Measurements from ENCODE around the gene UBL7. TPM values are rescaled to one million over a fixed set of nuclear protein-coding genes. Genes with fewer than 3 reads are reported as not detected.

UBL7 gene
- total RNA-seq, 6 experiments from 2014 or later: 50.9 to 68.0 (median 60.1) TPM

DNA sequence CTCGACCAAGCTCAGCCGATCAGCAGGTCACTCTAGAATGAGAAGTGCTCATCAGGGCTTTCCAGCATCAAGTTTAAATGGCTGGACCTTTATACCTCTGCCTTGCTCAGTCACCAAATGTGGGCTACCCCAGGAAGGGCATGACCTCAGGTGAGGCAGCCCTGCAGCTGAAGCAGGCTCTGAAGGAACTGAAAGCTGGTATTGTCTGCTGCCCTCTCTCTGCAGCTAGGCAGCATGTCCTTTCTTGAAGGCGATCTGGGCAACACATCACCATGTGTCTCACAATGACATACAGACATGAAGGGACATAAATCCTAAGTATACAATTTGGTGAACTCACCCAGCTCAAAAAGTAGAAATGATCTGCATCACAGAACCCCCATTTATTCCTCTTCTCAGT lies 41.3 kb upstream of the UBL7 start:
- 0 out of 2 replicates have a peak, but pooled peaks cover 4% of the 10 kb centered on the region for H3K36me3 Mint-ChIP-seq (ENCODE audit: low read depth)
- H3K4me1 Mint-ChIP-seq (ENCODE audit: low read depth): peaks cover 33% of the 10 kb centered on the region
- peaks cover 2% of the 10 kb centered on the region; the same call in 1 of the 2 replicates for H3K27me3 Mint-ChIP-seq (ENCODE audit: insufficient read depth)

DNA sequence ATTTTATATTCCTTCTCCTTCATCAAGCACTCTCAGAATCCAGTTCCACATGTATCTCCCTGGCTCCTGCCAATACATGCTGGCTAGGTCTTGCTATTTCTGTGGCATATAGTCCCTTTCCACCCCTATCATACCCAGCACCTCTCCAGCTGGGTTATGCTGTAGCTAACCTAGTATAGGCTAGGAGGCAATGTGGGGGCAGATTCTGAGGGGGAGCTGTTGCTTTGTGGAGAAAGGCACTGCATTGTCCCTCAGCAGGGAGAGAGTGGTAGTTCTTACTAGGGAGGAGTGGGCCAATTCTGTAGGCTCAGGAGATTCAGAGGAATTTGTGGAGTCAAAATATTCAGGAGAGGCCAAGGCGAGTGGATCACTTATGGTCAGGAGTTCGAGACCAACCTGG lies 39.4 kb upstream of the UBL7 start:
- TF ChIP-seq, protein P1, sequence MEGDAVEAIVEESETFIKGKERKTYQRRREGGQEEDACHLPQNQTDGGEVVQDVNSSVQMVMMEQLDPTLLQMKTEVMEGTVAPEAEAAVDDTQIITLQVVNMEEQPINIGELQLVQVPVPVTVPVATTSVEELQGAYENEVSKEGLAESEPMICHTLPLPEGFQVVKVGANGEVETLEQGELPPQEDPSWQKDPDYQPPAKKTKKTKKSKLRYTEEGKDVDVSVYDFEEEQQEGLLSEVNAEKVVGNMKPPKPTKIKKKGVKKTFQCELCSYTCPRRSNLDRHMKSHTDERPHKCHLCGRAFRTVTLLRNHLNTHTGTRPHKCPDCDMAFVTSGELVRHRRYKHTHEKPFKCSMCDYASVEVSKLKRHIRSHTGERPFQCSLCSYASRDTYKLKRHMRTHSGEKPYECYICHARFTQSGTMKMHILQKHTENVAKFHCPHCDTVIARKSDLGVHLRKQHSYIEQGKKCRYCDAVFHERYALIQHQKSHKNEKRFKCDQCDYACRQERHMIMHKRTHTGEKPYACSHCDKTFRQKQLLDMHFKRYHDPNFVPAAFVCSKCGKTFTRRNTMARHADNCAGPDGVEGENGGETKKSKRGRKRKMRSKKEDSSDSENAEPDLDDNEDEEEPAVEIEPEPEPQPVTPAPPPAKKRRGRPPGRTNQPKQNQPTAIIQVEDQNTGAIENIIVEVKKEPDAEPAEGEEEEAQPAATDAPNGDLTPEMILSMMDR (IDR thresholded peaks at IDR 0.05): no peak
- no peak overlapping the region for H3K27ac Mint-ChIP-seq
- H3K27me3 Mint-ChIP-seq (ENCODE audit: insufficient read depth): peaks cover 2% of the 10 kb centered on the region; the same call in 1 of the 2 replicates
- no peaks in the 10 kb centered on the region for H3K9me3 Mint-ChIP-seq
- H3K36me3 Mint-ChIP-seq (ENCODE audit: low read depth): 0 out of 2 replicates have a peak, but pooled peaks cover 4% of the 10 kb centered on the region
- H3K4me1 Mint-ChIP-seq (ENCODE audit: low read depth): peaks cover 26% of the 10 kb centered on the region
- H3K4me3 Mint-ChIP-seq: no peak overlapping the region
- DNase-seq: no peak

More for the DNA sequence above, 41.3 kb upstream of the UBL7 start:
- TF ChIP-seq, protein P1 (IDR thresholded peaks at IDR 0.05): no peak
- no peak overlapping the region for H3K4me3 Mint-ChIP-seq
- no peak for DNase-seq
- no peaks in the 10 kb centered on the region for H3K9me3 Mint-ChIP-seq
- no peak overlapping the region for H3K27ac Mint-ChIP-seq

DNA sequence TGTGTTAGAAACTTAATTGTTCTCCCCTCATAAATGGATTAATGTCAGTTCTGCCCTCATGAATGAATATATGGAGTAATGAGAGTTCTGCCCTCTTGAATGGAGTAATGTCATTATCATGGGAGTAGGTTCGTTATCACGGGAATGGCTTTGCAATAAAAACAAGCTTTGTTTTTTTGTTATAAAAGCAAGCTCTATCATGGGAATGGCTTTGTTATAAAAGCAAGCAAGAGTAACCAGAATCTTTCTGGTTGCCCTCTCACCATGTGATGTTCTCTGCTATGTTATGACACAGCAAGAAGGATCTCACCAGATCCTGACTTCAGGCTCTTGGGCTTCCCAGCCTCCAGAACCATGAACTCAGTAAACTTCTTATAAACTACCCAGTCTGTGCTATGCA lies 38.4 kb upstream of the UBL7 start:
- DNase-seq: no peak
- Mint-ChIP-seq H3K4me3 (no peak overlapping the region), H3K4me1 (ENCODE audit: low read depth) (peaks cover 19% of the 10 kb centered on the region), H3K36me3 (ENCODE audit: low read depth) (0 out of 2 replicates have a peak, but pooled peaks cover 4% of the 10 kb centered on the region), H3K9me3 (no peaks in the 10 kb centered on the region), H3K27ac (no peak overlapping the region), H3K27me3 (ENCODE audit: insufficient read depth) (peaks cover 2% of the 10 kb centered on the region; the same call in 1 of the 2 replicates)
- TF ChIP-seq, protein P1 (IDR thresholded peaks at IDR 0.05): no peak

DNA sequence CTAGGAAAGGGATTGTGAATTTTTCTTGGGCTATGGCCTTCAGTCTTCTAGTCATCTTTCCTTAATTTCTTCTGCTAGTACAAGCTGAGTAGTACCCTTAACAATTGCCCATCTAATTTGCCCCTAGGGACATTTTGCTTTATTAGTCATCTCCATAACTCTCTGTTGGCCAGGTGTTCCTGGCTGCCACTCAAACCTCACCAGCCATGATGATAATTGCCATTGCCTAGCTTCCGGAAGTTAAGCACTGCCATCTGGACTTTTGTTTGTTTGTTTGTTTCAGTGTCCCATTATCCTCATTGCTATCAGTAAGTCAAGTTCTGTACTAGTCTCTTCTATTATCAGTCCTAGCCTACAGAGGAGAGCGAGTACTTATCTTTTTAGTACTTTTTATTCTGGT lies 36.6 kb upstream of the UBL7 start:
- Mint-ChIP-seq H3K36me3 (ENCODE audit: low read depth) (no peaks in the 10 kb centered on the region), H3K9me3 (no peaks in the 10 kb centered on the region), H3K27me3 (ENCODE audit: insufficient read depth) (no peaks in the 10 kb centered on the region), H3K4me1 (ENCODE audit: low read depth) (peaks cover 15% of the 10 kb centered on the region), H3K27ac (peak overlapping the region; percentile 8; the same call in 1 of the 2 replicates), H3K4me3 (no peak overlapping the region)
- no peak for DNase-seq
- TF ChIP-seq, protein P1 (IDR thresholded peaks at IDR 0.05): no peak

DNA sequence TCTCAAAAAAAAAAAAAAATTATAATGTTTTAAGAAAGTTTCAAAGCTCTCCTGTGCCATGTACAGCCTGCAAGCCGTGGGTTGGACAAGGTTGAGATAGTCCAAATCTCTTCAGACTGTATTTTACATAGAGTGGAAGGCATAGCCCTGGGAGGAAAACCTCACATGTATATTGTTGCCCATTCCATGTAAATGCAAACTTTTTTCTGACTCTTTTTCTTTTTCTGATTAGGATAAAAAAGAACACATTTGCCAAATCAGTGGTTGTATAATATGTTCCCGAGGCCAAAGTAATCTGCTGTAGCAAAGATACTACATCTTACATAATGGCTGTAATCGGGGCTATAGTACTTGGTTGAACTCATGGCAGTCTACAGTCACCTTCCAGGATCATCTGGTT lies 35.7 kb upstream of the UBL7 start:
- no peaks in the 10 kb centered on the region for H3K27me3 Mint-ChIP-seq (ENCODE audit: insufficient read depth)
- DNase-seq: no peak
- no peak overlapping the region for H3K4me3 Mint-ChIP-seq
- peaks cover 15% of the 10 kb centered on the region for H3K4me1 Mint-ChIP-seq (ENCODE audit: low read depth)
- no peaks in the 10 kb centered on the region for H3K36me3 Mint-ChIP-seq (ENCODE audit: low read depth)
- TF ChIP-seq, protein P1 (IDR thresholded peaks at IDR 0.05): no peak
- H3K9me3 Mint-ChIP-seq: no peaks in the 10 kb centered on the region
- H3K27ac Mint-ChIP-seq: no peak overlapping the region

DNA sequence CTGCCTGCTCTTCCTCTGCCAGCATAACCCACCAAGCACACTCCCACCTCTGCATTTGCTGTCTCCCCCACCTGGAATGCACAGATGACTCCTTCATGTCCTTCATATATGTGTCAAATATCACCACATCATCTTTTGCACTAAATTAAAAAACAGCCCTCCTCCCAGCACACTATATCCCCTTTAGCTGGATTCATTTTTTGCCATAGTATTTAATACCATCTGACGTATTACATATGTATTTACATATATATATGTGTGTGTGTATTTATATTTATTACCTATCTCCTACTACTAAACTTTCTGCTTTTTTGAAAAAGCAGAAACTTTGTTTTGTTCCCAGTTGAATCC lies 29.4 kb upstream of the UBL7 start:
- TF ChIP-seq, protein P1 (IDR thresholded peaks at IDR 0.05): no peak

More for the DNA sequence above, 29.4 kb upstream of the UBL7 start:
- Mint-ChIP-seq H3K27me3 (ENCODE audit: insufficient read depth) (no peaks in the 10 kb centered on the region; the same call in 1 of the 2 replicates), H3K27ac (no peak overlapping the region), H3K4me3 (no peak overlapping the region), H3K9me3 (no peaks in the 10 kb centered on the region), H3K36me3 (ENCODE audit: low read depth) (no peaks in the 10 kb centered on the region), H3K4me1 (ENCODE audit: low read depth) (no peaks in the 10 kb centered on the region)
- DNase-seq: no peak
